Activated CD8-positive, alpha-beta memory T cell treated with anti-CD3 and anti-CD28 coated beads for 24 hours (primary cell): Measurements from ENCODE around the gene DMRT1.
"Not testable (repeated sequence)": the region's sequence is repeated elsewhere in the genome, so short reads cannot be mapped to it uniquely, and the experiment has no call there.

Experiments used
- DNase-seq: peaks from one replicate; pipeline ENCODE4 v3.0.0-alpha.2; 2020

The DMRT1 gene

DNA sequence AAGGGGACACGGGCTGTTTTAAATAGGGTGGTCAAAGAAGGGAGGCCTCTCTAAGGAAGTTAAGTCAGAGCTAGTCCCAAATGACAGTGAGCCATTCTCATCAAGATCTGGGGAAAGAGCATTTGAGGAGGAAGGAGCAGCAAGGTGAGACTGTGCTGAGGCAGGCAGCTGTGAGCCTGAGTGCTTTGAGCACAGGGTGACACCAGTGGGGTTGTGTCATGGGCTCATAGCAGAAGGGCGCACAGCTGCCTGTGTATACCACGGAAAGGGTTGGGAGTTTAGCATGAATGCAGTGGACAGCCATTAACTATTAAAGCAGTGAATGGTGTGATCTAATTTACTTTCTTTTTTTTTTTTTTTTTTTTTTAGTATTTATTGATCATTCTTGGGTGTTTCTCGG, 19.2 kb downstream of the DMRT1 start:
- DNase-seq = no peak

DNA sequence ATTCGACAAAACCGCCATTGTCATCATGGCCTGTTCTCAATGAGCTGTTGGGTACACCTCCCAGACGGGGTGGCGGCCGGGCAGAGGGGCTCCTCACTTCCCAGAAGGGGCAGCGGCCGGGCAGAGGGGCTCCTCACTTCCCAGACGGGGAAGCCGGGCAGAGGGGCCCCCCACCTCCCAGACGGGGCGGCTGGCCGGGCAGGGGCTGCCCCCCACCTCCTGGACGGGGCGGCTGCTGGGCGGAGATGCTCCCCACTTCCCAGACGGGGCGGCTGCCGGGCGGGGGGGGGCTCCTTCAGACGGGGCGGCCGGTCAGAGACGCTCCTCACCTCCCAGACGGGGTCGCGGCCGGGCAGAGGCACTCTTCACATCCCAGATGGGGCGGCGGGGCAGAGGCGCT, 20.0 kb downstream of the DMRT1 start:
- DNase-seq = not testable (repeated sequence)

DNA sequence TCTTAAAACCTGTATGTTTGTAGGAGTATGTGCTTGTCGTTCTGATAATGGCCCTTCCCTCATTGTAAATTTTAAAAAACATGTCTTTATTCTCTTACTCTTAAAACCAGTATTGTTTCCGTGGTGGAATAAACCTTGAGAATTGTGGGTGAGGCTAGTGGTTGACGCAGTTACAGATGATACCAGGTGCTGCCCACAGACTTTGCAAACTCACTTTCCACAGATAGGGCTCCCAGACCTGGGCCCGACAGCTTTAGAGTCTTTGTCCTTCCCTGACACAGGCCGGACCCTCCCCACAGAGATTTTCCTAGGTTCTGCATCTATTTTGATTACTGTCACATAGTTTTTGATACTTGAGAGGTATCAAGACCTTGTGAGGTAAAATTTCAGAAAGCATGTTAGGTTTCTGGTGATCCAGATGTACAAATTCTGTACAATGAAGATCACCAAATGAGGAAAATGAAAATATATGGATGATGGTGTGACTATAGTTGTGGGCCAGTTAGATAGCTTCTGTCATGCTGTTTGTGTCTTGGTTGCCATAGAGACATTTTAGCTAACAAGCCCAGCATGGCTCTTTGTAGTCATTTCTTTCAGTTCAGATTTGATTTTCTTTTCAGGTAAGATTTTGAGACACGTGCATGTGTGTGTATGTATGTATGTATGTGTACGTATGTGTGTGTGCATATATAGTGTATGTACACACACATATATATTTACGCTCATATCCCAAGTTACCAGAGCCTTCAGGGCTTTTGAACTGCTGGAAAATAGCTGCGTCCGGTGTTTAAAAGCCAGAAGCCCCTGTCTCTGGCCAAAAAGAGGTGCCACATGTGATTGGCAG, 33.8 kb downstream of the DMRT1 start:
- DNase-seq = no peak

DNA sequence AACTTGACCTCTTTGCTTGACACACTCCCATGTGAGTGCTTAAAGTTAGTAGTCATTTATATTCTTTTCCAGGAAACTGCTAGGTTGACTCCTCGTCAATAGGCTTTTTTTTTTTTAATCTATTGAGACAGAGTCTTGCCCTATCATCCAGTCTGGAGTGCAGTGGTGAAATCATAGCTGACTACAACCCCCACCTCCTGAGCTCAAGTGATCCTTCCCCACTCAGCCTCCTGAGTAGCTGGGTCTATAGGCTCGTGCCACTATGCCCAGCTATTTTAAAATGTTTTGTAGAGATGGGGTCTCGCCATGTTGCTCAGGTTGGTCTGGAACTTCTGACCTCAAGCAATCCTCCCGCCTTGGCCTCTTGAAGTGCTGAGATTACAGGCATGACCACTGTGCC, 34.9 kb downstream of the DMRT1 start:
- no peak for DNase-seq

DNA sequence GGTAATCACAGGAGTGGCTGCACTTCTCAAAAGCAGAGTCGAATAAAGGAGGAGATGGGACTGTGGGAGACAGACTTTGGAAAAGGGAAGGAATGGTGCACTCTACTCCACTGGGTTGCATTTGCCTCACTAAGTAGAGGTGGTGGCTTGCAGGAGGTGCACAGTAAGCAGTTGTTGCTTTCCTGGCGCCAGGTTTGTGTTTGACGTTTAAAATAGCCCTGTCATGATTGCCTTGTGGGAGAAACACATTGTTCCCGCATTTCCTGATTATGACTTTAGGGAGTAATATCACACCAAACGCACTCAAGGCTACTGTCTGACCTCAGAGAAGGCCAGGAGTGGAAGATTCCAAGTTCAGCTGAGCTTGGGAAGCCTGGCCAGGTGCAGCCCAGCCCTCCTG, 36.7 kb downstream of the DMRT1 start:
- DNase-seq = no peak

DNA sequence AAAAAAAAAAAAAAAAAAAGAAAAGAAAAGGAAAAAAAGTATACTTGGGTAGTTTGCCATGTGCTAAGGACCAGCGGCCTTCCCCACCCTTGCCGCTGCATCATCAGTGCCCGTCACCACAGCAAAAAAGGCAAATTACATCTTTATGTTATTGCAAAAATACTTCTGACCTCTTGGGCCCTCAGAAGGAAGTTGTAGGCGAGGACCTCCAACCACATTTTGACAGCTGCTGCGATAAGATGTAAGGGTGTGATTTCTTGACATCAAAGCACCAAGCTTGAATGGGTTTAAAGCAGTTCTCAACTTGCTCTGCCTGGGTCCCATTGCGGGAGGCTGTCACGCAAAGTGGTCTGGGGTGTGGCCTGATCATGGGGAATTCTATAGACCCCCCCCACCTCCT, 39.2 kb downstream of the DMRT1 start:
- DNase-seq = no peak

DNA sequence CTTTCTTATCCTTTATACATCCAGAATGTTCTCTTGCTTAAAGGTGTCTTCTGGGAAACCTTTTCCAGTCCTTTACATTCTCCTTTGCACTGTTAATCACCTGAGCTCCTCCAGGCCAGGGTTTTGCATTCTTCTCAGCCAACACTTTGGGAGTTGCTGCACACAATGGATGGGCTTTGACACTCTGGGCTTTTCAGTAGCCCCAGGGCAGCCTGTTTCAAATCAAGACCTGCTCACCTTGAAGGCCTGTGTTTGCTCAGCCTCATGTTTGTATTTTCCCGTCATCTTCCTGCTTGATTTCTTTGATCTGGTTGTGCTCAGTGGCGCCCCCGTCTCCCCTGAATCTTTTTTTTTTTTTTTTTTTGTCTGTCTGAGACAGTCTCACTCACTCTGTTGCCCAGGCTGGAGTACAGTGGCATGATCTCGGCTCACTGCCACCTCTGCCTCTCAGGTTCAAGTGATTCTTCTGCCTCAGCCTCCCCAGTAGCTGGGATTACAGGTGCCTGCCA, 41.0 kb downstream of the DMRT1 start:
- no peak for DNase-seq

DNA sequence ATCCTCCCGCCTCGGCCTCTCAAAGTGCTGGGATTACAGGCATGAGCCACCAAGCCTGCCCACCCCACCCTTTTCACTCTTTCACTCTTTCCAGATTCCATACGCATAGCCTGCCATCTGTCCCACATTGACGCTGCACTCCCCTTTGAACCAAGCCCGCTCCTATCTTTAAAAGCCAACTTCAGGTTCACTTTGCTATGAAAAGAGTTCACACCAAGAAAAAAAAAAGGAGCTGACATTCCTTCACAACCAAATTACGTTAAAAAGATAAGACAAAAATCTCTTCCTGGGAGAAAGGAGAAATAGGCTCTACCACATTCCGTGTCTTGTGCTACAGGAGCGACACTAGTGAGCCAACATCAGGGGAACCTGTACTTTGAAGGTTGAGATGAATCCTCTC, 41.5 kb downstream of the DMRT1 start:
- DNase-seq = no peak

DNA sequence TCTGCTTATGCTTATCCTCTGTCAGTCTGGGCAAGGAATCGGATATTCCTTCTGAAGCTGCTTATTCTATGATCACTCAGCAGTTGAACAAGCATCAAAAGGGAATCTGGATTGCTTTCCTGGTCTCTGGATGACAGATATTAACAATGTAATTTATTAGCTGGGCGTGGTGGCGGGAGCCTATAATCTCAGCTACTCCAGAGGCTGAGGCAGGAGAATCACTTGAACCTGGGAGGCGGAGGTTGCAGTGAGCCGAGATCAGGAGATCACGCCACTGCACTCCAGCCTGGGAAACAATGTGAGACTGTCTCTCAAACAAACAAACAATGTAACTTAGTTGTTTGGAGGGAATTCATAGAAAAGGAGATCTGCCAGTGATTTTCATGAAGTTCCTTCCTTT, 45.4 kb downstream of the DMRT1 start:
- no peak for DNase-seq

DNA sequence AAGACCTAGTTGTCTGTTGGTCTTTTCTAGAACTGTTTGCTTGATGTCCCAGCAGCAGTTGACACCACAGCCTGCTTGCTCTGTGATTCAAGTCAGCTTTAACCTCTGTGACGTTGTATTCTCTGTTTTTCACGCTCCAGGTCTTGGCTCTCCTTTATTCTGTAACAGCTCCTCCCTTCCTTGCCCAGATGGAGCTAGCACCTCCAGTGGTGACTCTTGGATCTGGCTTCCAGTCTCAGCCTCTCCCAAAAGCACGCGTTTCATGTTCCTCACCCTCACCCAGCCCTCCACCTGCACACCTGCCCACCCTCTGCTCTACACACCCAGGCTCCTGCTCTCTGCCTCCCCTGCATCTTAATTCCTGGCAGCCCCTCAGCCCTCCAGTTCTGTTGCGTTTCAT, 50.6 kb downstream of the DMRT1 start:
- no peak for DNase-seq

DNA sequence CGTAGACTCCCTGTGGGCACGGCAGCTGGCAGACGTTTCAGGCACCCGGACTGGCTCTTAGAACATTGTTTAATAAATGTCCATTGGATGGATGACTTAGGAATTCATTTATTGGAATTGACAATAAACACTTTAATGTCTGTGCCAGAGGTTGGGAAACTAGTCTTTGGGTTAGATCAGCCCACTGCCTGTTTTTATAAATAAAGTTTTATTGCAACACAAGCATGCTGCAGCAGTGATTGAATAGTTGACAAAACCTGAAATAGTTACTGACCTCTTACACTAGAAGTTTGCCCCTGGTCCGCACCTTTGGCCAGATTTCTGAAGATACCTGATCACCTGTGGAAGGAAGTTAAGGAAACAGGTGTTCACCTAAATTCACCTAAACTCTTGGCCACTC, 51.6 kb downstream of the DMRT1 start:
- no peak for DNase-seq

DNA sequence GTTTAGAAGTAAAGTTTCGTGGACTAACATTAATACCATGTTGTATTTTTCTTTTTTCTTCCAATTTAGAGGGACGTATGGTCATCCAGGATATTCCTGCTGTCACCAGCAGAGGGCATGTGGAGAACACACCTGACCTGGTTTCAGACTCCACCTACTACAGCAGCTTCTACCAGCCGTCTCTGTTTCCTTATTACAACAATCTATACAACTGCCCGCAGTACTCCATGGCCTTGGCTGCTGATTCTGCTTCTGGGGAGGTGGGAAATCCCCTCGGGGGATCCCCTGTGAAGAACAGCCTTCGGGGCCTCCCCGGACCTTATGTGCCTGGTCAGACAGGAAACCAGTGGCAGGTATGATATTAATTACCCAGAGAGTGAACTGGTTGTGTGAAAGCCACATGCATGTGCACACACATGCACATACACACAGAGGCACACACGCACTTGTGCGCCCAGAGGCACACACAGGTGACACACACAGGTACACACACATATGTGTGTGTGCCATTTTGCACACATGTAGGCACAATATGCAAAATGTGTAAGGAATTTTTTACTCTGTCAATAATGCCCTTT, 52.4 kb downstream of the DMRT1 start:
- DNase-seq = peak; percentile 73

DNA sequence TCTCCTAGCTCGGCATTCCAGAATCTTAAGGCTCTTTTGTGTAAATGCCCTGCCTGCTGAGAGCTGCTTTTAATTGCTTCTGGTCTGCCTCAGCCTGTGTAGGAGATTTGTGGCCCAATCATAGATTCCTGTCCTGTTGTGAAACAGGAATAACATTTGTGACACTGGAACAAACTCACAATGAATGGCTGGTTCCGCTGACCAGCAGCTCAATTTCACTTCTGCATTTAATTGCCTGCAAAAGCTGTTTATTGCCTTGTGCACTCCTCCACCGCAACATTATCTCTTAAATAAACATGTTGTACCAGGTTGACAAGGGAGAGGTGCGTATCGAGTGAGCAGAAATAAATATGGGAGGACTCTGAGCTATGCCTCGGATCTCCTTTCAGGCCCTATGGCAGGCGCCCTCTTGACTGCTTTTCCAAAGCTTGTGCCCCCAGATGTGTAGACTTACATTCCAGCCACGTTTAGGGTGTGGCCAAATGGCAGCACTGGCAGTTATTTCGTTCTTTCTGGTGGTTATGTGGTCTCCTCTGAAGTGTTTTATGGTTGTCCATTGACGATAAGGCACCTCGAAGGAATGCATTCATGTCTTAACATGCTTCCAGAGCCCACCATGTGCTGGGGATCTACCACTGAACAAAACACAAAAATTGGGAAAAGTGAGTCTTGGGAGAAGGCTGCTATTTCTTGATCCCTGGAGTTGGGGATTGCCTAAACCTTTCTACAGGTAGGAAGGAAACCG, 58.1 kb downstream of the DMRT1 start:
- no peak for DNase-seq

DNA sequence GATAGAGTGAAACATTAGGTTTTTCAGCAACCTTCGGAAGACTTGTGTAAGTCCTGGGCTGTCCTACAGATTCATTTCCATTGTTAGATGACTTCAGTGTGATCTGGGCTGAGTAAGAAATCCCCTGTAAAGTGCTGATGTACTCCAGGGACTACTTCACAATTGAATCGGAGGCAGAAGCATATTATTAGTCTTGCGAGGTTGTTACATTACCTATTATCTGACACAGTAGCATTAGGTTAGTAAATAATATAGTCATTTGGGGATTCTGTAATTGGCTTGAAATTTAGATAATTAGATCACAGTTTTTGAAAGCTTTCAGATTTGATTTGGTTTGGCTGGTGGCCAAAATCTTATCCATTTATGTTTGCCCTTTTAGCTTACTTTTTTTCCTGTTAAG, 62.4 kb downstream of the DMRT1 start:
- DNase-seq = no peak

DNA sequence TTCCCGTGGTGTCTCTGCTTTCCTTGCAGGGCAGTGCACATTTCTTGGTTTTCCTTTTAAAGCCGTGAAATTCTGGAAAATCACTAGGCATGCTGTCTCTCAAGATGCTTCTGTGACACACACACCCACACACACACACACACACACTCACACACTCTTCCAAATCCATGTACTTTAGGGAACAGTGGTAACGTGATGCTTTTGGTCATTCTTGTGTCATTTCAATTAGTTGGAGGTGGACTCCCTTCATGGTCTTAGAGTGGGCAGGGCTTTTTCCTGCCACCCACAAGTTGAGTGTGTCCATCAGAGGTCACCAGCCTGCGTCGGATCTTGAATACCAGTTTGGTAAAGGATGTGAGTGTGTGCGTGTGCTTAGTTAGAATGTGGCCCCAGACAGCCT, 64.4 kb downstream of the DMRT1 start:
- no peak for DNase-seq

DNA sequence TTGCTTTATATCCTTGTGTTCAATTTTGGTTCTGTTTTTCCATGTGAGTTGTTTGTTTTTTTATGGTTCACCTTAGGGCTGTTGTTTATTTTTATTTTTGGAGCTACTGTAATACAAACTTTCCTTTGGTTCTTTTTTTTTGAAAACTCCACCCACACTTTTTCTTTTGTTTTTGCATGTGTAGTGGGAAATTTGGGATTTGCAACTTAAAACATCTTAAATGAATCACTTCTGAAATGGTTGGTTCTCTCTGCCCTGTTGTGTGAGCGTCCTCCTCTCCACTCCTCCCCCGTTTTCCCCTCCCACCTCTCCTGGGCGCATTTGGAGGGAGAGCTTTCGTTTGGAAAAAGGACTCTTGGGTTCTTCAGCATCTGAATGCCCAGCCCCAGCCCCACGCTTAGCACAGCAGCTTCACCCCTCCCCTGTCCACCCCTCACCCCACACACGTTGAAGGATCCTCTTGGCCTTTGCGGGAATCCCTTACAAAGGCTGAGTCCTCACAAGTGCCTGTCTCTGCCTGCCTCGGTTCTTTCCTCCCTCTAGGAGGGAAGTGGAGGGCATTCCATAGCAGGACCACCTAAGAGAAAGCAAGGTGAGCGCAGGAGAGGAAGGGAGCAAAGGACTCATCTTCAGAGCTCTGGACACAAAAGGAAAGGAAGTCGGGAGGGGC, 67.2 kb downstream of the DMRT1 start:
- no peak for DNase-seq

DNA sequence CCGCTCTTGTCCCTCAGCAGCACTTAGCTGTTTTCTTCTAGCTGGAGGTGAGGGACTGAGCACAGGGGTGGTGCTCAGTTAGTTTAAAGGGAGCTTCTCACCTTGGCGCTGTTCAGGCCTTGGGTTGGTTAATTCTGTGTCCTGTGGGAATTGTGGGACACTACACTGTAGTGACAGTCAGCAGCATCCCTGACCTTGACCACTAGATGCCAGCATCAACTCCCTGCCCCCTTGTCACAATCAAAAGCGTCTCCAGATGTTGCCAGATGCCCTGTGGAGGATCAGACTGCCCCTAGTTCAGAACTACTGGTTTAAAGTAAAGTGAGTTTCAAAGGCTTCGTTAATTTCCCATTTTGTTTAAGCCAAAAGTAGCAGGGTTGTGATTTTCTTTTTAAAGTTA, 69.5 kb downstream of the DMRT1 start:
- no peak for DNase-seq

DNA sequence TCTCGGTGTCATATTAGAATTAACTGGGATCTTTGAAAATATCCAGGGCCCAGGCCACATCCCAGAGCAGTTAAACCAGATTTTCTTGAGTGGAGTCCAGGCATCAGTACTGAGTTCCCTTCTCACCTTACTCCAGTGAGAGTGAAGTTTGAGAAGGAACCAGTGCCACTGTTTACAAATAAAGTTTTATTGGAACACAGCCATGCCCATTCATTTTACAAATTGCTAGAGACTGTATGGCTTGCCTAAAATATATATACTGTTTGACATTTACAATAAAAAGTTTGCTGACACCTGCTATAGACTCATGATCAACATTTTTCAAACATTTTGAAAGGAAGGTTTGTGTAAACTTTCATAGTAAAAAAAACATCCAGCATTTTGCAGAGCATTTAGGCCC, 71.3 kb downstream of the DMRT1 start:
- no peak for DNase-seq

DNA sequence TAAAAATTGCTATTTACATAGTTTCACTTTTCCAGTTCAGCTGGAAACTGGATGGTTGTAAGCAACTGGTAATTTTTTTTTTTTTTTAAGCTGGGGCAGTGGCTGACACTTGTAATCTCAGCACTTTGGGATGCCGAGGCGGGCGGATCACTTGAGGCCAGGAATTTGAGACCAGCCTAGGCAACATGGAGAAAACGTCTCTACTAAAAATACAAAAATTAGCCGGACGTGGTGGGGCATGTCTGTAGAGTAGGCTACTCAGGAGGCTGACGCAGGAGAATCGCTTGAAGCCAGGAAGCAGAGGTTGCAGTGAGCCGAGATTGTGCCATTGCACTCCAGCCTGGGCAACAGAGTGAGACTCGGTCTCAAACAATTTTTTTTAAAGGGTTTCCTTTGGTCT, 72.0 kb downstream of the DMRT1 start:
- DNase-seq = not testable (repeated sequence)

DNA sequence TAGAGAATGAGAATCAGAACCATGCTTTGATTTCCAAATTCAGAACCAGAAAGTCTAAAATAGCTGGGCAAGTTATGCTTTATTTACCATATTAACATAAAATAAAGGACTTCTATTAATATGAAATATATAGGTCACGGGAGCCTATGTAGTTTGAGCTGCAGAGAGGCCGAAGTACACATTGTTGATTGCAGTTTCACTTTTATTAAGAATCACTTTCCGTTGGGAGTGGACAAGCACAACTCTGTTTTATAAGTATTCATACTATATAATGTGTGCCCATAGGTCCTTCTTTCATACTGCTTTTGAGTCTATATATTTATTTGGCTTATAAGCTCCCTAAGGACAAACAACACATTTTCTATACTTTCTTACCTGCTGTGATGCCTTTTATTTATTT, 76.2 kb downstream of the DMRT1 start:
- DNase-seq = no peak

DNA sequence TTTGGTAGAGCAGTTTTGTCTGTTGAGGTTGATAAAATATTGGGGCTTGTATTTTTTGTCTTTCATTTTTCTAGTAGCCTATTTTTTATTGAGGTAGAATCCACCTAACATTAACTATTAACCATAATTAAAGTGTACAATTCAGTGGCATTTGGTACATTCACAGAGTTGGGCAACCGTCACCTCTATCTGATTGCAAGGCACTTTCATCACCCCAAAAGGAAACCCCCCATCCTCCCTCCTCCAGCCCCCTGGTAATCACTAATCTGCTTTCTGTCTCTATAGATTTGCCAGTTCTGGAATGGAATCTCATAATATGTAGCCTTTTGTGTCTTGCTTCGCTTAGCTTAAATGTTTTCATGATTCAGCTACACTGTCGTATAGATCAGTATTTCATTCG, 79.4 kb downstream of the DMRT1 start:
- no peak for DNase-seq

DNA sequence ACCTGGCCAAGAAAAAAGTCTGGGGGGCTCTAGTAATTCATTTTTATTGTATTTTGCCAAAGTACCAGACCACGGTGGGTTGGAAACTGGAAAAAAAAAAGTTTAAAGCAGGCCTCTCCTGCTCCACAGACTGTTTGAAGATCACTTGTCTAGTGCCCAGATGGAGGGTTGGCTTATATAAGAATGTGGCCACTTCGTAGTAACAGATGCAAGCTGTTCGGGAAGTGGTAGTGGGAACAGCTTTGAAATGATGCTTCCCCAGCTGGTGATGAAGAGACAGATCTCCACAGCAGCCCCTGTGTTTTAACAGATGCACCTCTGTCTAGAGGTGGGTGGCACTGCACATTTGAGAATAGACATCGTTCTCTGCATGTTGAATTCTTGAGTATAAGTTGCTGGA, 80.7 kb downstream of the DMRT1 start:
- no peak for DNase-seq

DNA sequence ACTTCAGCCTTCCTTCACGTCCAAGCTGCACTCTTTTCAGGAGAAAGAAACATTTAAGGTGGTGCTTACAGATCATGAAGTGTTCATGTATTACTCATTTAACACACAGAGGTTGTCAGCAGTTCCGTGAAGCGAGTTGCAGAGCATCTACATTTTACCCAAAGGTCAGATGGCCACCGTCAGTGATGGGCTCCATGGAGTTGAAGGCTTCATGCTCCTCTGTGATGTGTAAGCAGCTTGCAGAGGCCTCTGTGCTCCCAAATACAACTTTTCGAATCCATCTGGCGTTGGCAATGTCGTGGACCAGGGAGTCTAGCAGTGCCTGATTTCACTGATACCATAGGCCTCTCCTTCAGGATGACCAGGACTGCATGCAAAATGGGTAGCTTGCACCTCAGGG, 81.2 kb downstream of the DMRT1 start:
- no peak for DNase-seq
